ENCODE results near the gene ATP10A. TPM values are rescaled to one million over a fixed set of nuclear protein-coding genes. Genes with fewer than 3 reads are reported as not detected.

ATP10A gene
- total and polyA plus RNA-seq, 2 of the 8 experiments (the other 6 are each of a cell fraction or from before 2014, with no cell fraction given): 2.0 to 2.8 TPM

GRCh38 chr15:25883463-25884259 lies 20.5 kb upstream of the ATP10A start:
- H4K20me1 ChIP-seq (replicated peaks in 1 of 2; ENCODE audit: control insufficient read depth in 1 of 2, insufficient read depth in 2 of 2, low read length in 2 of 2): no peaks in the 10 kb centered on the region
- H3K79me2 ChIP-seq (ENCODE audit: control insufficient read depth in 1 of 2, insufficient read depth in 2 of 2, low read length in 2 of 2): no peaks in the 10 kb centered on the region
- no peak overlapping the region for H4K8ac ChIP-seq (ENCODE audit: extremely low read depth, insufficient read depth, low read length)
- H3K4me1 ChIP-seq (replicated peaks in 1 of 4; ENCODE audit: control insufficient read depth in 3 of 4, insufficient read depth in 4 of 4, low read length in 3 of 4): no peaks in the 10 kb centered on the region; a peak in 1 of 7 replicates
- H4K91ac ChIP-seq (replicated peaks; ENCODE audit: insufficient read length, low read length): no peak overlapping the region
- peaks cover 0 to 2% of the 10 kb centered on the region in 2 experiments; a peak in 1 of 4 replicates for H3K9me3 ChIP-seq (ENCODE audit: insufficient read depth in 2 of 2, low read depth in 1 of 2, low read length in 1 of 2)
- no peak overlapping the region for H3K4ac ChIP-seq (replicated peaks; ENCODE audit: insufficient read length, low read depth, low read length)
- no peak overlapping the region for H2BK5ac ChIP-seq (ENCODE audit: low read depth, low read length)
- no peak for DNase-seq (ENCODE audit: low read depth in 1 of 2, low spot score in 2 of 2)
- no peak overlapping the region for H3K4me3 ChIP-seq (ENCODE audit: extremely low read depth in 1 of 4, insufficient read depth in 2 of 4, low read depth in 3 of 4, low read length in 4 of 4)
- no peak overlapping the region for H3K4me2 ChIP-seq (ENCODE audit: insufficient read depth in 1 of 2, low read depth in 2 of 2, low read length in 2 of 2)
- CTCF ChIA-PET (ENCODE audit: partially characterized antibody): interaction anchor here (1.0 to 1.1 kb wide), 3 partner anchors 11 to 212 kb away, joined by 3 to 5 read pairs (median 3); no protein-coding TSS in a partner anchor
- H3K79me1 ChIP-seq (ENCODE audit: low read depth, low read length): no peaks in the 10 kb centered on the region
- H2BK120ac ChIP-seq (replicated peaks; ENCODE audit: low read depth, low read length): no peak overlapping the region
- no peak overlapping the region for H3K18ac ChIP-seq (ENCODE audit: extremely low read depth, low read length)
- H4K5ac ChIP-seq (ENCODE audit: insufficient read length, low read depth, low read length): no peak overlapping the region
- no peak overlapping the region for H2BK20ac ChIP-seq (ENCODE audit: low read length)
- H3K23me2 ChIP-seq (ENCODE audit: low read depth, low read length): no peaks in the 10 kb centered on the region
- no peak overlapping the region for H3K9ac ChIP-seq (replicated peaks in 1 of 4; ENCODE audit: extremely low read depth in 1 of 4, low read depth in 3 of 4, low read length in 3 of 4)
- no peak overlapping the region for H3K27ac ChIP-seq (ENCODE audit: low read depth, low read length)
- no peaks in the 10 kb centered on the region for H3K27me3 ChIP-seq (replicated peaks in 1 of 4; ENCODE audit: control insufficient read depth in 3 of 4, extremely low read depth in 1 of 4, insufficient read depth in 3 of 4, low read length in 3 of 4)
- H3K56ac ChIP-seq (replicated peaks; ENCODE audit: insufficient read length, low read depth, low read length): no peak overlapping the region
- no peak overlapping the region for H2AFZ ChIP-seq (ENCODE audit: low read length)
- no peak overlapping the region for H3K23ac ChIP-seq (ENCODE audit: insufficient read length)
- 95% methylated on average over 6 of the region's 6 CpGs; no CpG with 5 or more reads in 1 of the 2 experiments for WGBS, 2 experiments (ENCODE audit: extremely low coverage in 1 of 2, insufficient coverage in 1 of 2, insufficient read length in 1 of 2, insufficient replicate concordance in 2 of 2, low coverage in 1 of 2, low lambda C conversion rate in 2 of 2, missing lambda C conversion rate in 1 of 2)
- no peak overlapping the region for H2BK15ac ChIP-seq (ENCODE audit: low read length)
- H2AK5ac ChIP-seq (ENCODE audit: low read depth, low read length): no peak overlapping the region
- H3K36me3 ChIP-seq (ENCODE audit: control insufficient read depth in 2 of 4, insufficient read depth in 4 of 4, low read length in 3 of 4): no peaks in the 10 kb centered on the region
- H2BK12ac ChIP-seq (ENCODE audit: low read depth, low read length): no peak overlapping the region
- POLR2A ChIA-PET (ENCODE audit: partially characterized antibody): no interaction called here
- H3K14ac ChIP-seq (ENCODE audit: insufficient read length): no peak overlapping the region
- no peak for FAIRE-seq
- no peak for TF ChIP-seq USF2 (IDR thresholded peaks at IDR 0.05; ENCODE audit: low read length)
- TF ChIP-seq SIX5 (IDR thresholded peaks at IDR 0.05; ENCODE audit: low read depth, low read length): no peak
- TF ChIP-seq KDM1A (IDR thresholded peaks at IDR 0.05; ENCODE audit: borderline replicate concordance, low read length): no peak
- TF ChIP-seq SP2 (IDR thresholded peaks at IDR 0.05; ENCODE audit: low read length): no peak
- TF ChIP-seq CTCF (IDR thresholded peaks at IDR 0.05; ENCODE audit: control extremely low read depth in 1 of 3, insufficient read depth in 1 of 3, low read depth in 1 of 3, low read length in 3 of 3): no peak
- TF ChIP-seq GTF2F1 (IDR thresholded peaks at IDR 0.05; ENCODE audit: borderline replicate concordance, low read depth, low read length): no peak
- TF ChIP-seq ZNF274 (IDR thresholded peaks at IDR 0.05; ENCODE audit: borderline replicate concordance, extremely low read depth, low read length): no peak
- no peak for TF ChIP-seq POU5F1 (IDR thresholded peaks at IDR 0.05; ENCODE audit: low read depth, low read length)
- TF ChIP-seq RFX5 (IDR thresholded peaks at IDR 0.05; ENCODE audit: borderline replicate concordance, low read depth, low read length): no peak

Data from H1 (cell line).